GF-D8 (cell line): ENCODE results near the gene MID1.

ENCODE experiments used
- DNase-seq: peaks from one replicate; lab custom pipeline; 2025; lab: John Stamatoyannopoulos, UW

Gene MID1

GRCh38 chrX:10531927-10532326, 88.5 kb downstream of the MID1 start:
- no peak for DNase-seq

GRCh38 chrX:10529344-10529743, 91.0 kb downstream of the MID1 start:
- no peak for DNase-seq

GRCh38 chrX:10526451-10526850, 93.9 kb downstream of the MID1 start:
- no peak for DNase-seq

GRCh38 chrX:10525381-10526120, 94.8 kb downstream of the MID1 start:
- DNase-seq = no peak

GRCh38 chrX:10524578-10524977, 95.8 kb downstream of the MID1 start:
- no peak for DNase-seq

- no peak for DNase-seq
Observed at GRCh38 chrX:10519761-10520160, 100.6 kb downstream of the MID1 start.

GRCh38 chrX:10519278-10519677, 101.1 kb downstream of the MID1 start:
- no peak for DNase-seq

- DNase-seq = no peak
Observed at GRCh38 chrX:10518073-10518472, 102.3 kb downstream of the MID1 start.

- no peak for DNase-seq
Observed at GRCh38 chrX:10516781-10517322, 103.5 kb downstream of the MID1 start.

- DNase-seq = no peak
Observed at GRCh38 chrX:10514891-10515290, 105.5 kb downstream of the MID1 start.

- no peak for DNase-seq
Observed at GRCh38 chrX:10513974-10514373, 106.4 kb downstream of the MID1 start.

GRCh38 chrX:10512741-10513140, 107.6 kb downstream of the MID1 start:
- no peak for DNase-seq

- DNase-seq = no peak
Observed at GRCh38 chrX:10512258-10512657, 108.1 kb downstream of the MID1 start.

GRCh38 chrX:10509397-10509796, 111.0 kb downstream of the MID1 start:
- no peak for DNase-seq

GRCh38 chrX:10508891-10509290, 111.5 kb downstream of the MID1 start:
- no peak for DNase-seq

- DNase-seq = no peak
Observed at GRCh38 chrX:10507876-10508275, 112.5 kb downstream of the MID1 start.

GRCh38 chrX:10507181-10507580, 113.2 kb downstream of the MID1 start:
- no peak for DNase-seq

GRCh38 chrX:10506781-10507180, 113.6 kb downstream of the MID1 start:
- no peak for DNase-seq

GRCh38 chrX:10505726-10506125, 114.7 kb downstream of the MID1 start:
- DNase-seq = no peak

- DNase-seq = no peak
Observed at GRCh38 chrX:10502961-10503360, 117.4 kb downstream of the MID1 start.

GRCh38 chrX:10501611-10502010, 118.8 kb downstream of the MID1 start:
- DNase-seq = no peak

- DNase-seq = no peak
Observed at GRCh38 chrX:10496345-10496965, 123.9 kb downstream of the MID1 start.

- no peak for DNase-seq
Observed at GRCh38 chrX:10495677-10496076, 124.7 kb downstream of the MID1 start.

GRCh38 chrX:10492250-10492649, 128.1 kb downstream of the MID1 start:
- DNase-seq = no peak
